ENCODE data around the gene PKP4.

DNA sequence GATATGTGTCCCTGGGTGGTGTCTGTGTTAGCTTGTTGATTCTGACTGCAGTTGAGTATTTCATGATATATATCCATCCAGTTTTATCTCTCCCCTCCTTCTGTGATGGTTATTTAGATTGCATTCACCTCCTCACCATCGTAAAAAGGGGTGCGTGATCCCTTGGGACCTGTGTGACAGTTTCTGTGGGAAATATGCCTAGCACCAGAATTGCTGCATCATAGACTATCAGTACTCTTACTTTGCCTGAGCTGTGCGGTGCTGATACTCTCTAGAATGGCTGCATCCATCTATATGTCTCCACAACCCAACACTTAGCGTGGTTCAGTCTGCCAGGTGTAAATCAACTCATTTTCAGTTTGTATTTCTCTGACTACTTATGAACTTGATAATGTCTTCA lies 34.3 kb downstream of the PKP4 start:
- TF ChIP-seq CTCF (IDR thresholded peaks at IDR 0.05; ENCODE audit: borderline replicate concordance, extremely low read depth, low read length, poor library complexity, severe bottlenecking) (no peak), EZH2 (IDR thresholded peaks at IDR 0.05; ENCODE audit: borderline replicate concordance, low read depth, low read length, severe bottlenecking) (no peak)
